Posterior cingulate gyrus (tissue), 11 donors: ENCODE measurements around the gene SERPINB2.

ENCODE experiments used
- DNase-seq, 10 donors: peaks; one replicate each; pipeline versions ENCODE4 v3.0.0 to v3.0.0-alpha.2; 2020 to 2021; ENCODE audit warnings: mixed read lengths in 3 of 10
- intact Hi-C: fragments of 100-400 bp; cut with DNase I; formaldehyde crosslinking; loops from one replicate; pipeline ENCODE4 v1.15.1; 2023

The SERPINB2 gene, protein sequence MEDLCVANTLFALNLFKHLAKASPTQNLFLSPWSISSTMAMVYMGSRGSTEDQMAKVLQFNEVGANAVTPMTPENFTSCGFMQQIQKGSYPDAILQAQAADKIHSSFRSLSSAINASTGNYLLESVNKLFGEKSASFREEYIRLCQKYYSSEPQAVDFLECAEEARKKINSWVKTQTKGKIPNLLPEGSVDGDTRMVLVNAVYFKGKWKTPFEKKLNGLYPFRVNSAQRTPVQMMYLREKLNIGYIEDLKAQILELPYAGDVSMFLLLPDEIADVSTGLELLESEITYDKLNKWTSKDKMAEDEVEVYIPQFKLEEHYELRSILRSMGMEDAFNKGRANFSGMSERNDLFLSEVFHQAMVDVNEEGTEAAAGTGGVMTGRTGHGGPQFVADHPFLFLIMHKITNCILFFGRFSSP

DNA sequence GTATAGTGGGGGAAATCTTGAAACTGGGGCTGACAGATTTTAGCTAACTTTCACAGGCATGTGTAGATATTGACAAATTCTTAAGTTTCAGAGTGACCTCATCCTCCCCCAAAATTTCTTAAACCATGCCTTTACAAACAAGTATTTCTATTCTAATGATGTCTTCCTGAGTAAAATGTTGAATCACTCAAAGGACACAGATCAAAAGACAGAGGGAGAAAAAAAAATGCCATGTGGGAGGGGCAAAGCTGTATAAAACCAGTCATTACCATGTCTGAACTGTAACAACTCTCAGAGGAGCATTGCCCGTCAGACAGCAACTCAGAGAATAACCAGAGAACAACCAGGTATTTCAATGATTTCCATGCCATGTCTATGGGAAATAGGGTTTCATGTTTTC lies at the start of gene SERPINB2:
TSS of gene SERPINB2 (plus strand) at position 282 of the 400 bp plus-strand sequence. CDS start 3,740 bp downstream, outside the sequence.
- intact Hi-C loops: no loop called here
- no peak for DNase-seq

DNA sequence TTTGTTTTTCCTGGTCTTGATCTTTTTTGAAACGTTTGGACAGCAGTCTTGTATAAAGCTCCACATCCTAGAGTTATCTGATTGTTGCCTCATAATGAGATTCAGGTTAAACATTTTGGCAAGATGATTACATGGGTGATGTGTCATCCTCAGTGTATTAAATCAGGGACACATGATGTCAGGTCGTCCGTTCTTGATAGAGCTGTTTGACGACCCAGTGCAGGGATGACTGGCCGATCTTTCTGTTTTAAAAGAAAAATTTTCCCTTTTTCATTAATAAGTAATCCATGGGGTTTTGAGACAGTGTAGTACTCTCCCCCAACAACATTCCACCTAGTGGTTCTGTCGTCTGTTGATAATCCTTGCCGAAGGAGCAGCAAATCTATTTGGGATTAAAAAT lies 44.5 kb upstream of the SERPINB2 start:
- DNase-seq: no peak
- intact Hi-C loops: no loop called here

DNA sequence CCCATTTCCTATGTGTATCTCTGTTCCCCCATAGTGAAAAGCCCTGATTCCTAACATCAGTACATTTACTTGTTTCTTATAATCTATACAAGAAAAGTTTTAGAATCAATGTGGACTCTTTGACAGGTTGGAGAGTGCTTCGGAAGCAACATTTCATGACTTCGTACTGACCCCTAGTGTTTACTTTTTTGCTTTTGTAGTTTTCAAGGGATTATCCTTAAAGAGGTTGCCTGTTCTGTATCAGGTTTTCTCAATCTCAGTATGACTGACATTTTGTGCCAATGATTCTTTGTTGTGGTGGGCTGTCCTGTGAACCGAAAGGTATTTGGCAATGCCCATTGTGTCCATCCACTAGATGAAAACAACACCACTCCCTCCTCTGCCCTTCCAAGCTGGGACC lies 43.3 kb upstream of the SERPINB2 start:
- intact Hi-C loops: loop anchor here (2.0 kb wide), 1 partner anchor 325 kb away; no protein-coding TSS in a partner anchor
- no peak for DNase-seq

DNA sequence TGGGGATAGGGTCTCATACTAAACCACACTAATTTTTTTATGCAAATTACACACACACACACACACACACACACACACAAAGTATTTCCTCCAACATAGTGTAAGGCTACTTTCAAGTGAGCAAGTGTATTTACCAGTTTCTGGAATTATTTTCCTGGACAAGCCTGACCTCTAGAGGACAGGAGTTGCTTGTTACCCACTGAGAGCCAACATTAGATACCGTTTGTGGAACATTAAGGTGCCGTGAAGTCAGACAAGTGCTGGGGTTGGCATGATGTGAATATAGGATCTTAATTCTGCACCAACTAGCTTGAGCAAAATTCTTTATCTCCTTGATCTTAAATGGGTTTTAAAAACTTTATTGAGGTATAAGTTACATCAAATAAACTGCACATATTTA lies 39.3 kb upstream of the SERPINB2 start:
- no peak for DNase-seq
- intact Hi-C loops: no loop called here

DNA sequence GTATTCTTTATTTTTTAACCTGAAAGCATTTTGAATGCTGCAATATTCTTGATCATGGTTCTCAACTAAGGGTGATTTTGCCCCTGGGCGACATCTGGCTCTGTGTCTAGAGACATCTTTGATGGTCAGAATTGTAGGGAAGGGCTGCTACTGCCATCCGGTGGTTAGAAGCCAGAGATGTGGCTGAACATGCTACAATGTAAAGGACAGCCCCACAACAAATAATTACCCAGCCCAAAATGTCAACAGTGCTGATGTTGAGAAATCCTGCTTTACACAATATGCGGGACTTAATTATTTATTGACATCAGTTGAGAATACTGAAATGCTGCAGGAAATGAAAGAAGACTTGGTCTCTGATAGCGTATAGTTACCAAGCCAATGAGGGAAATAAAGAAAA lies 37.5 kb upstream of the SERPINB2 start:
- intact Hi-C loops: no loop called here
- DNase-seq: peak in 3 of 10 donors; percentile 12 to 71 (median 14)

DNA sequence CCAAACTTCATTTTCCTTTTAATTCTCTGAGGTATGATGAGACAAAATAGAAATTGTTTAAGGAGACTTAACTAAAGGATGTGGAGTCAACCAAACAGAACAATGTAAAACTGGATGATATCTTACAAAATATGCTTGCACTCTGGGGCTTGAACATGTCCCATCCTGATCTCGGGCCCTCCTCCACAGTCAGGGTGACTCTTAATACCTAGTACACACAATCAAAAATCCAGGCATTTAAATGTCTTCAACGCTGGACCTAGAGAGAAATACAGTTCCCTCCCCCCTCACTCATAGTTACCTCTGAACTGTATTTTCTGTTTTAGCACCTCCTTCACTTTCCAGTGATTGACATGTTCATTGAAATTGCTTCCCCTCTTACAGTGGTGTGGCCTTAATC lies 36.9 kb upstream of the SERPINB2 start:
- no peak for DNase-seq
- intact Hi-C loops: no loop called here

DNA sequence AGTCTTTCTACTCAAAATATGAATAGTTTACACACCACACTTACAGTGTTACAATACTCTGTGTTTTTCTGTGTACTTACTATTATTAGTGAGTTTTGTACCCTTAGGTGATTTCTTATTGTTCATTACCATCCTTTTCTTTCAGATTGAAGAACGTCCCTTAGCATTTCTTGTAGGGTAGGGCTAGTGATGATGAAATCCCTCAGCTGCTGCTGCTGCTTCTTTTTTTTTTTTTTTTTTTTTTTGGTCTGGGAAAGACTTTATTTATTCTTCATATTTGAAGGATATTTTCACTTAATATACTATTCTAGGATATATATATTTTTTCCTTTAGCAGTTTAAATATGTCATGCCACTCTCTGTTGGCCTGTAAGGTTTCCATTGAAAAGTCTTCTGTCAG lies 29.0 kb upstream of the SERPINB2 start:
- intact Hi-C loops: no loop called here
- no peak for DNase-seq

DNA sequence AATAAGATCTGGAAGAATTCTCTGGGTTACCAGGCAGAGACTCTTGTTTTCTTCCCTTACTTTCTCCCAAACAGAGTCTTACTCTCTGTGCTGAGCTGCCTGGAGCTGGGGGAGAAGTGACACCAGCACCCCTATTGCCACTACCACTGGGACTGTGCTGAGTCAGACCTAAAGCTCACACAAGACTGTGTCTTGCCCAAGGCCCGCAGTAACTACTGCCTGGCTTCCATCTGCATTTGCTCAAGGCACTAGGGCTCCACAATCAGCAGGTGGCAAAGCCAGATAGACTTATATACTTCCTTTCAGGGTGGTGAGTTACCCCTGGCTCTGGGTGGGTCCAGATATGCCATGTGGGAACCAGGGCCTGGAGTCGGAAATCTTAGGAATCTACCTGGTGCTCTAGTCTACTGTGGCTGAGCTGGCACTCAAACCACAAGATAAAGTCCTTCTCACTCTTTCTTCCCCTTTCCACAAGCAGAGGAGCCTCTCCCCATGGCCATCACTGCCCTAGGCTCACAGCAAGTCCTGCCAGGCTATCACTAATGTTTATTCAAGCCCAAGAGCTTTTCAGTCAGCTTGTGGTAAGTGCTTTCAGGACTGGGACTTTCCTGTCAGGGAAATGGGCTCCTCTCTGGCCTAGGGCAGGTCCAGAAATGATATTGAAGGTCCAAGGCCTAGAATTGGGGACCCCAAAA lies 27.6 kb upstream of the SERPINB2 start:
- intact Hi-C loops: no loop called here
- DNase-seq: no peak

DNA sequence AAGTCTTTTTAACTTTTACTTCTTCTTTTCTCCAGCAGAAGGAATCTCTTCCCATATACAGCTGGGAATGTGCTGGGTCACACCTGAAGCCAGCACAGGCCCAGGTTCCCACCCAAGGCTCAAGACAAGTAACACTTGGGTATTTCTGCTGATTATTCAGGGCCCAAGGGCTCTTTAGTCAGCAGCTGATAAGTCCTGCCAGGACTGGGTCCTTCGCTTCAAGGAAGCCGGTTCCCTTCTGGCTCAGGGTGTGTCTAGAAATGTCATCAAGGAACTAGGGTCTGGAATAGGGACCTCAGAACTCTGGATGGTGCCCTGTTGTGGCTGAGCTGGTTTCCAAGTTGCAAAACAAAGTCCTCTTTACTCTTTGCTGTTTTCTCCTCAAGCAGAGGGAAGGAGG lies 27.0 kb upstream of the SERPINB2 start:
- no peak for DNase-seq
- intact Hi-C loops: no loop called here

DNA sequence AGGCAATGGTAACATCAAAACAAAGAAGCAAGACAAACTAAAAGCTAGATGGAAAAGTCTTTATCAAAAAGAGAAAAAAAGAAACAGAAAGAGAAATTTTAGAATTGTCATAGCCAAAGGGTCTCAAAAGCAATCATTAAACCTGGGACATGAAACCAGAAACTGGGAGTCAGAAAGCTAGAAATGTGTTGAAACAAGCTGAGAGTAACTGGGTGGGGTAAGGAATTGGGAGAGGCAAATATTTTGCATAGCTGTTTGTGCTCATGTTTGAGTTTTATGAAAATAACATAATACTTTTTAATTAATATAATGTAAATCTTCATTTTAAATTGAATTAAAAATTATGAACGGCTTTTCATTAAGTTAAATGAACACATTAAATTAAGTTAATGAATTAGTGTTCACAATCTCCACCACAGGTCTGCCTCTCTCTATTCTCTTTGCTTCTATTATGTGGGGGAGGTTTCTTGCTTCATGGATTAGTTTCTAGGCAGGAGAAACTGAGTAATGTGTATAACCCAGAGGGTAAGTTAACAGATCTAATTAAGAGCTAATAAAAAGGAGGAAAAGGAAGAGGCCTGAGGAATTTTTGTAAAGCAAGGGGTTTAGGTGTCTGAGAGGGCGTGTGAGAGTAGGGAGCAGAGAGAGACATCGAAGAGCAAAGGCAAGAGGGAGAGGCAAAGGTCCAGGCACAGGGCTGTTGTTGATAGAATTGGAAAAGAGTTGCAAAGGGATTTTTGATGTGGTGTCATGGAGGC lies 20.0 kb upstream of the SERPINB2 start:
- no peak for DNase-seq
- intact Hi-C loops: no loop called here

DNA sequence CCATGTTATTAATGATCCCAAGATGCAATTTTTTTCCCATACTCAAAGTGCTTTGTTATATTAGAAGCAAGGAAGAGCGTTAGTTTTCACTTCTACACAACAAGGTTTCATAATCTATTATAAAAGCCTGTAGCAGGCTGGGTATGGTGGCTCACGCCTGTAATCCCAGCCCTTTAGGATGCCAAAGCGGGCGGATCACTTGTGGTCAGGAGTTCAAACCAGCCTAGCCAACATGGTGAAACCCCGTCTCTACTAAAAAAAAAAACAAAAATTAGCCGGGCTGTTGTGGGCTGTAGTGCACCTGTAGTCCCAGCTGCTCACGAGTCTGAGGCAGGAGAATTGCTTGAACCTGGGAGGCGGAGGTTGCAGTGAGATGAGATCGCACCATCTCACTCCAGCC lies 19.0 kb upstream of the SERPINB2 start:
- no peak for DNase-seq
- intact Hi-C loops: no loop called here

DNA sequence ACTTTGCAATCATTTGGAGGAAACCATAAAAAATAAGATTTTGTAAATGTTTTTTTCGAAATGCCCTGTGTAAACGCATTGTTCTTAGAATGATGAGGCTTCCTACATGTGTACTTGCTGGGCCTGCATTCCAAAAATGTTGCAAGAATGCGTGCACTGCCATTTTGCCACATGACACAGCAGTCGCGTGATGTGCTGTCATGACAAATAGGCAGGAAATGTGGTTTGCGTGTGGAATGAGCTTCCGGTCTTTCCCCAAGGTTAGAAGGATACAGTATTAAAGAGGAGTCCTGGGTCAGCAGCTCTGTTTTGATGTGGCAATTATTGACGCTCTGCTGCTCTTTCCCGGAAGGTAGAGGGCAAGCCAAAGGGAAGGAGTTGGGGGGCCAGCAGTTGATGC lies 18.1 kb upstream of the SERPINB2 start:
- intact Hi-C loops: no loop called here
- DNase-seq: no peak

DNA sequence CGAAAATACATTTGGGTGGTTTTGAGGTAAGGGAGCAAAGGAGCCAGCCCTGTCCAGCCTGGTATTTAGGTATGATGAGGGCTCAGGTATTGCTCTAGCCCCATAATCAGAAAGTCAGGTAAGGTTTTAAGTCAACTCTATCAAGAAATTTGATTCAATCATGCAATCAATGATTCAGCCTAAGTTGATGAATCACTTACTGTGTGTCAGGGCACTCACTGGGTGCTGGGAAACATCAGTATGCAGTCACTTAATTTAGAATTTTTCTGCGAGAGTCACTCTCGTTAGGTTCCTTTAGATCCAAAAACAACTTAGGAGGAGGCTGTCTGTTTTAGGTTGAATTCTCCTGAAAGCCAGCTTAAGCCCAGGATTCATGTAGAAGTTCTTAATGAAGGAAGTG lies 17.7 kb upstream of the SERPINB2 start:
- intact Hi-C loops: no loop called here
- DNase-seq: no peak

DNA sequence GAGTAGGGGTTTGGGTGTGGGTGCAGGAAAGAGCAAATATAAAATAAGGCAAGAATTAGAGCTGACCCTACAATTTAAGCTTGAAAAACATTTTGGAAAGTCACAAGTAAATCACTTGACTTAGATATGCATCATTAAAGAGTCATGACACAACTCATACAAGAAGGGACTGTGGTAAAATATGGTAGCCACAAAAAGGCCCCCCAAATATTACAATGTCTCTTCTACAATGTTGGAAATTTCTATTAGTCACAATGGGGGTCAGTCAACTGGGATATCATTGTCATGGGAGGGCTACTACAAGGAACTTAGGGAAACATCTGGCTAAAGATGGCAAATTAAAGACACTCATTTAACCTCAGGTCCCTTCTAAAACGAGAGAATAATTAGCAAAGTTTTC lies 15.7 kb upstream of the SERPINB2 start:
- intact Hi-C loops: no loop called here

DNA sequence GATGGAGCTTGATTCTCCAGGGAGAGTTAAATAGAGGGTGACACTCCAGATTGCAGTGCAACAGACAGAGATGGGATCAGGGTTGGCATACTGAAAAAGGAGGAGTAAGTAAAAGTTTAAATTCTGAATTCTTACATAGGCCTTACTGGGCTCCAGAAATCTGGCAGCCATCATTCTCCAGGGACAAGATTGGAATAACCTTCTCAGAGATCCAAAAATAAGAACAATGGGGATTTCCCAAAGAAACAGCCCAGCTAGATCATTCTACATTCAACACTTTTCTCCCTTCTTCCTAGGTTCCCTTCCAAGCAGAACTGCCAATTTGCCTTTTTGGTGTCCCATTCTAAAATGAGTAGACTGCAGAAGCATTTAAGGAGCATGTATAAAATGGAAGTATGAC lies 14.9 kb upstream of the SERPINB2 start:
- intact Hi-C loops: no loop called here
- DNase-seq: no peak

More for the DNA sequence above, 15.7 kb upstream of the SERPINB2 start:
- no peak for DNase-seq

DNA sequence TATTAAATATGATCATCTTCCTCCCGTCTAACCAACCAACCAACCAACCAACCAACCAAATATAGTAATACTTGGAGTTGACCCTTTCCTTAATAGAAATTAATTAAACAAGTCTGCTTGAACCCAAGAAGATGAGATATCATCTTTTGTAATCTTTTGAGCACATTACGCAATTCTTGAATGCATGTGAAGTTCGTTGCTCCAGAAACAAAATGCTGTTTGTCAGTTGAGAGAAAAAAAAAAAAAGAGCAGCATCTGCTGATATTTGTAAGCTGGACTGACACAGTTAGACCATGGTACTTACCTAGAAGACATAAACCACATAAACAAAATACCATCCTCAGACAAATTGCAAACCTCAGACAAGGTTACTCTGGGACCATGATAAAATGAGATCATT lies 9.2 kb upstream of the SERPINB2 start:
- intact Hi-C loops: no loop called here
- no peak for DNase-seq

DNA sequence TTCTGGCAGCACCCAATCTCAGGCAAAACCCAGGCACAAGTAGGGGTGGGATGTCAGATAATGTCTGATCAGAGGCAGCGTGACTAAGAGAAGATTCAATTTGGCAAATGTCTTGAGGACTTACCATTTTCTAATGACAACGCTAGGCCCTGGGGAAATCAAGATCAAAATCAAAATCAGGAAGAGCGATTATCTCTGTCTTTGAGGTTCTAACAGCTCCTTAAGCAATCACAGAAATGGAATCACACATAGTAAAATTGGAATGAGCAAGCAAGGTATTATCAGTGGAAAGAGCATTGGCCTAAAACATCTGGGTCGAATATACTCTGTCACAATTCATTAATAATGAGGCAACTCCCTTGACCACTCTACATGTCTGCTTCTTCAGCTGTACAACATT lies 8.6 kb upstream of the SERPINB2 start:
- intact Hi-C loops: no loop called here
- no peak for DNase-seq

DNA sequence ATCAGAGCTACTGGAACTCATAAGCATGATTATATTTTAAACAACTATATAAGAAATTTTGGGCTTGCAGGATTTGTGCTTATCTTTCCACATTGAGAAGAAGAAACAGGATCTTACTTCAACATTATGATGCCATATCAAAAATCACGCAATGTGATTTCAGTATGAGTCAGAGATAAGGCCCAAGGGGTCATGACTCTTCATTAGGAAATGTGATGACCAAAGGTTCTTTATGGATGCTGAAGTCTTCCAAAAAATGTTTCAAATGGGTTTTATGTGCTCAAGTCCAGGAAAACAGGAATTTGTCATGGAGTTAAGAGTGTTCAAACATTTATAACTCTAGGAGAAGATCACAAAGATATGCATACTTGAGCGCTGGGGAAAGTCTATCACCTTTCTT lies 7.8 kb upstream of the SERPINB2 start:
- no peak for DNase-seq
- intact Hi-C loops: no loop called here

DNA sequence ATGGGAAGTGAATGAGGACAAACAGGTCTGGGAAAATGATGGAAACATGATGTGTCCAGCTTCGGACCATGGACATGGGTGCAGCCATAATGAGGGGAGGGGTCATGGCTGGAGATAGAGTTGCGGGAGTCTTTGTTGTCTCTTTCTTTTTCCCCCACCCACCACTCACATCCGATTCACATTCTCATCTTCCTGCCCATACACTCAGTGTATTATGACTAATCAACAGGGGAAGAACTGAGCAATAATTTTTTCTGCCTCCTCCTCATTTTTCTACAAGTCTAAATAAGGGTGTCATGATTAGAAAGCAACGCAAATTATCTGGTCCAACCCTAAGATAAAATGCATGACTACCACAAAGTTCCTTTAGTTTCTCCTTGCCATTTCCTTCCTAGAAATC lies 5.7 kb upstream of the SERPINB2 start:
- intact Hi-C loops: no loop called here
- no peak for DNase-seq

DNA sequence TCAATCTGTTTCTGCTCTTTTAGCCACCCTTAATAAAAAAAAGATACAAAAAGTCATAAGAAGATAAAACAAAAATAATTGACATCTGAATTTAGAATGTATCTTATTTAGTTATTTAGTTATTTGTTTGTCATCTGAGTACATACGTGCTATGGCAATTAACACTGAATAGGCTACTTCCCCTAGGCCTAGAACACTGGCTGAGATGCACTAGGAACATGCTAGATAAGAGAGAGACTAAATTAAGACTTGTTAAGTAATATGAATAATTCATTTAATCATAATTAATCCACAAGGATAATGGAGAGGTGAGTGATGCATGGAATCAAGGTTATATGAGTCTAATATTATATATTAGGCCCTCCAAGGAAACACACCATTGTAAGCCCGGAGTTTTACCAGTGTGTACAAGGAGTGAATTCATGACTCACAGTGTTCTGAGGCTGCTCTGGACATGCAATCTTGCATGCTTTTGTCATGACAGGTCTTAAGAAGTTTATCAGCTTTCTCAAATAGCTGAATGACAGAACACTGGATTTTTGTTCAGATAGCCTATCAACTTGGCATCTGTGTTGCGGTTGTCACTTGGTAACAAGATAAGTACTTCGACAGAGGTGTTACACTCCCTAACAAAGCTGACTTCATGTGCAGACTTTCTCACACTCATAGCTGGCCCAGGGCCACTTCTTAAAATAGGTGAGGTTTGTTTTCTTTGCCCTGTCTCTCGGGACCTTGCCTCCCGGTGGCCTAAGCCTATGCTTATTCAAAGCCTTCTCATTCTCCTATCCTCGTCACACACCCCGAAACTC lies 5.0 kb upstream of the SERPINB2 start:
- DNase-seq: no peak
- intact Hi-C loops: no loop called here

DNA sequence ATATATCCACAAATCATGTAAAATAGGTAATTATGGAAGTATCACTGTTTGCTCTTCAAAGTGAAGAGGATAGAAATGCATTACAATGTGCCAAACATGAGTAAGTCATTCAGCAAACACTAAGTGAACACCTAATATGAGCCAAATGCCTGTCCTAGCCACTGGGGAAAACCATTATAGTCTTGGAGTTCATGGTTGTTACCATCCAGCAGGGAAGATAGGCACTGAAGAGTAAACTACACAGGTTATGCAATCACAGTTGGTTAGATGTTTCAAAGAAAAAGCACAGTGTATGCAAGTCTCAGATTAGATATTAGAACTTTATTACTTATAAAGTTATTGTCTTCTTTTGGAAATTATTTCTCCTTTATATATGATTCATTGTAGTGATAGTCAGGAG lies 3.9 kb upstream of the SERPINB2 start:
- intact Hi-C loops: no loop called here
- no peak for DNase-seq
